ENCODE data around the gene ATG9A.

The ATG9A gene

DNA sequence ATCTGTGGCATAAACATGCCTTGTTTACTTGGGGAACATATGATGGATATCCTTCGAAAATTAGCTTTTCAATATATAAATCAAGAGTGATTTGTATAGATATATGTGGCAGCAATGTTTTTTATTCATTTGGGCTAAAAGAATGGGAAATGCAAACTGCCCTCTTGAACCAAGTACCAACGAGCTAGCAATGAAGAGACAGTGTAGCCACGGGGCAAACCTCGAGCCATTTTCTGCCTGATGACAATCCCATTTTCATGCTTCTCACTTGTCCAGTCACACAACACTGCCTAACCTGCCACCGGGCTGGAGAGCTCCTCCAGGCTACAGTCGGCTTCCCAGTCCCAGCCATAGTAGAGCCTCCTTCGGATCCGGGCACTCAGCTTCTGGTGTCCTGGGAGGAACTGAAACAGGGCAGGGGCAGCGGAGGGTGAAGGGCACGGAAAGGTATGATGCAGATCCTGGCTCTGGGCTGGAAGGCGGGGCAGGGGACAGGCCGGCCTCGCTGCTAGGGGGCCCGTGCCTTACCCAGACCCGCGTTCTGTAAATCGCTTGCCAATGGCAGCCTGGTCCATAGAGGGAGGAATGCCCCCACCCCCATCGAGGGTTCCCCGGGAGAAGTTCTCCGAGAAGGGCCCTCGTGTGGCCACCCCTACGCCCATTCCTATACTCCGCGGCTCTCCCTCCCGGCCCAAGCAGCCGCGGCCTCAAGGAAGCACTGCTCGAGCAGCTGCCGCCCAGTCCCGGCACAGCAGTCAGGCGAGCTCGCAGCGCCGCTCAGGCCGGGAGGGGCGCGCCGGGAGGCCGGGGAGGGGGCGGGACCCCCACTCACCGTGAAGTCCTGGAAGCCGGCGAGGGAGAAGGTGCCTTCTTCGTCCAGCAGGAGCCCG, 53.3 kb downstream of the ATG9A start:
- DNase-seq: peak; percentile 60

DNA sequence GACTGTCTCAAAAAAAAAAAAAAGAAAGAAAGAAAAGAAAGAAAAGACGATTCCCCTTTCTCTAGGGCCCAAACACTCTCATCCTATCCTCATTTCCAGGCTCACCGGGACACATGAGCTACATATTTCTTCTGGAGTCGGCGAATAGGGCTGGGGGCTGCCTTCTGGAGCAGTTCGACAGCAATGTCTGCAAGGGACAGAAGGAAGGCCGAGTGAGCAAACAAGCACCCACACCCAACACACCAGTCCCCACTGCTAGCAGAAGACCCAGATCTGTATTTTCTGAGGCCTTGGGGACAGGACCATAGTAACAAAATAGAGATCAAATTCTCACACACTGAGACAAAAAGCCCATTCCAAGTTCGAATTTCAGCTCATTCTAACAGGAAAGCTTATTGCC, 54.0 kb downstream of the ATG9A start:
- DNase-seq: no peak

DNA sequence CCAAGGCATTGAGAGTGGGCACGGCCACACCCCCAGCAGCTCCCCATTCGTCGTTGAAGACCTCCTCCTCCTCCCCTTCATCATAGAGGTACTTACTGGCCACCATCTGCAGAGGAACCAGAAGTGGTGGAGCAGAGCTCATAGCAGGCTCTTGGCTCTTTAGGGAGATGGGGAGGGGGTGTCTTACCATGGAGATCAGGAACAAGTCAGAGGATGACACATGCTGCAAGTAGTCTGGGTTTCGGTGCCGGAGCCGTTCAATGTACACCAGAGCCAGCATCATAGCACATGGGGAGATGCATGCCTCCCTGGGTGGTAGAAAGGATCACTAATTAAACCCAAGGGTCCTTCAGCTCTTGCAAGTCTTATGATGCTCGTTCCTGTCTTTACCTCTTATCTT, 54.6 kb downstream of the ATG9A start:
- no peak for DNase-seq

DNA sequence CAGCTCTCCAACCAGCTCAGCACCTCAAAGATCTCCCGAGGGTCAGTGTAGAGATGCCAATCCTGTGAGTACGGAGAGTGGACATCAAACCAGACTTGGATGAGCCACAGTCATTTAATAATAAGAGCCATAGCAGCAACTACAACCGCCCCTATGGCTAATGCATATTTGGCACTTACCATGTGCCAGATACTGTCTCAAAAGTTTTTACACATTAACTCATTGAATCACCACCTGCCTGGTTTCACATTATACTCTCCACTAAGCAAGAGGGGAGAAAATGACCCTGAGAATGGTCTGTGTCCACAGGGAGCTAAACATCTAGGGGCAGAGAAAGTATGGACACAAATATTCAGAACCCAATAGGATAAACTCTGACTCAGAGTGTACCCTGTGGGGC, 55.3 kb downstream of the ATG9A start:
- no peak for DNase-seq

DNA sequence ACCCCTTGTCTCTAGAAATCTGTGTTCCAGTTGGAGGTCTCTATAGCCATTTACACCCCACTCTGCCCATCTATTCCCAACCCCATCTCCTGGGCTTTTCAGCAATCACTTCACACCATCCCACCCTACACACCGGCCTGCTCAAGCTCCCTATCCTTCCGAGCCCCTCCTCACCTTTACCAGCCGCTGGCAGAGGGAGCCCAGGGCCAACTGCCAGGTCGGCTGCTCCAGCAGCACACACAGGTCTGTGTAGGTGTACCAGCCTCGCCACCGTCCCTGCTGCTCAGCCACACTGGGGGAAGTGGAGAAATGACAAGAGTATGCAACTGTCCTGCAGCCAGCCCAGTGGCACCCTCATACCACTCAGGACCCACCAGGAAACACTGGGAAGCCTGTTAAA, 56.3 kb downstream of the ATG9A start:
- DNase-seq: no peak

DNA sequence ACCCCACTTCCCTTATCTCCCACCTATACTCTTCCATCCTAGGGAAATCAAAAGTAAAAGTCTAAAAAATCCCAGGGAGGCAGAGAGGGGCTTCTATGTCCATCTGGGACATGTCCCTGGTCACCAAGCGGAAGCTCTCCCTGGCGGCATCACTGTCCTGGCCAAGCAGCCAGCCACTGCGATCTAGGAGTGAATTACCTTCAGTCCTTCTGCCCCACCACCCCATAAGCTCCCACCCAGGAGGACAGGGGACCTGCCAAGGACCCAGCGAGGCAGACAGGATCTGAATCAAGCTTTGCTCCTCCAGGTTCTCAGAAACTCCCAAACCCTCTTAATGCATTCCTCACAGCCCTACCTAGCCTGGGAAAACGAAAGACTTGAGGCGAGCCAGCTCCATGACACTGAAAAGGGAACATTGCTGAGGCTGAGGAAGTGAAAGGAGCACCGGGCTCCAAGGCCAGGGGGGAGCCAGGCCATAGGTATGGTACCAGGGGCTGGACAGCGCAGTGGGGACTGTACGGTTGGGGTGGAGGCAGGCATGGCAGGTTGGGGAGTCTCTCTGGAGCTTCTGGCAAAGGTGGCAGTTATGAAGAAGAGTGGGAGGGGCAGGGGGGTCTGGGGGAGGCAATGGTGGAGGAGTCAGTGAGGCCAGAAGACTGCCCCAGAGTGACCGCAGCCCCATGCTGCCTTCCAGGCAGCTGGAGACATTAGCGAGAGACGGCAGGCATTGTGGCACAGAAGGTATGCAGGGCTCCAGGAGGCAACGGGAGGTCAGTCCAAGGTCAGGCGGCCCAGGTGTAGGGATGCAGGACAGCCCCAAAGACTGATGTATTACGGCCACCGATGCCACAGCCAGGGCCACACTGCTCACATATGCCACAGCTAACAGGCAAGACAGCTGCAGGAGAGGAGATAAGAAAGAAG, 56.9 kb downstream of the ATG9A start:
- no peak for DNase-seq

DNA sequence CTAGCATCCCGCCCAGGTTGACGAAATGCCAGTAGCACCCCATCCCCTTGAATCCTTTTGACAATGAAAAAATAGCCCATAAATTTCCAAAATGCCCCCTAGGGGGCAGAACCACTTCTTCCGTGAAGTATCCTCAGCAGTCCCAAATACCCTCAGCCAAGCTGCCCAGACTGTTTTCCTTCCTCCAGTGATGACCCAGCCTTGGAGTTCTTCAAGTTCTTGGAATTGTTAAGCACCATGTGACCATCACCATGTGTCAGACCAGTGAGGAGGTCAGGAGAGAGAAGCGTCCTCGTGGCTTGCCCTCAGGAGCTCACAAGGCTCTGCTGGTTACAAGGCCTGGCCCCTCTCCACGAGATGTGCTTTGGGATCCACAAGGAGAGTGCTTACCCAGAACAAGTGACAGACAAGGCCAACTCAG, 58.2 kb downstream of the ATG9A start:
- peak; percentile 43 for DNase-seq

DNA sequence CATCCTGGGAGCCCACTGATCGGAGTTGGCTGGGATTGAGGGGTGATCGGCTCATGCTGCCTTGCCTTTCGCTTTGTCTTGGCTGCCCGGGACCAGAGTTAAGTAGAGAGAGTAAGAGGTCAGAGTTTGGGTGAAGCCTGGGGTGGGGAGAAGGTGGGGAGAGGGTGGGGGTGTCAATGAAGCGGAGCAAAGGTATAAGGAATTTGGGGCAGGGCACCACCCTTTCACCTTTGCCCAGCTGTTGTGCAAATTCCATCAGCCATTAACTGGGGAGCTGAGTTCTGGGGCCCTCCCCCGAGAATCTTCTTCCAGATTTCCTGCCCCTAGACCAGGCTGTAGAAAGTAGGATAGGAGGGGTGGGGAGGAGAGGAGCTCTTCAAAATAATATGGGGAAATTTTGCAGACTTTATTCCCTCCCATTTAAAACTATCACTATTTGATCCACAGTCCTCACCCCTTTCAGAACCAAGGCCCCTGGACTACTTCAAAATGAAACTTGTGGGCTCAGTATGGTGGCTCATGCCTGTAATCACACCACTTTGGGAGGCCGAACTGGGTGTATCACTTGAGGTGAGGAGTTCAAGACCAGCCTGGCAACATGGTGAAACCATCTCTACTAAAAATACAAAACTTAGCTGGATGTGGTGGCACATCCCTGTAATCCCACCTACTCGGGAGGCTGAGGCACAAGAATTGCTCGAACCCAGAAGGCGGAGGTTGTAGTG, 59.3 kb downstream of the ATG9A start, which contains the start of gene SLC23A3:
SLC23A3 (minus strand) TSS at position 100 of the 725 bp plus-strand sequence; CDS start at position 55, 45 bp downstream.
- DNase-seq: no peak

All from RPMI8226 (cell line).